ENCODE measurements around the gene GAS7. TPM values are rescaled to one million over a fixed set of nuclear protein-coding genes. Genes with fewer than 3 reads are reported as not detected.

The GAS7 gene
- total and polyA plus RNA-seq, 7 donors: 6.5 to 67.6 (median 35.1) TPM

DNA sequence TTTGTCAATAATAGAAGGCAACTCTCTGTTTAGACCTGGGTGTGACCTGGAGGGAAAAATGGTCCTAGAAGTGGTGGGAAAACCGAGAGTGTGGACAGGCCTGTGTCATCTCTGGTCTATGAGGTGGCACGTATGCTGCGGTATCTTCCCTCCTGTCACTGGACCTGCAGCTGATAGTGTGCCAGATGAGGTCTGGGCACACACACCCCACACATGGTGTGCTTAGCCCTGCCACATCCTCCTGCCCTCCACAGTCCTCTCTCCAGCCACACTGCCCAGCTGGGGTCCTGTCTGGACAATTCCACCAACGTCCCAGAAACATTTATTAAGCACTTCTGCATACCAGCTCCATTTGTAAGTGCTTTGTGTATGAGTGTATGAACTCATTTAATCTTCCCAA is 335.5 kb downstream of the GAS7 start:
- Histone ChIP-seq H3K4me3 (no peak overlapping the region), H3K27me3 (no peaks in the 10 kb centered on the region), H3K4me1 (no peaks in the 10 kb centered on the region), H3K27ac (no peak overlapping the region), H3K9me3 (peaks cover 0 to 2% (median 0%) of the 10 kb centered on the region in 4 donors), H3K36me3 (peaks cover 0 to 7% (median 0%) of the 10 kb centered on the region in 4 donors)
- DNase-seq: no peak
- 58 to 68% methylated on average over 4 of the region's 4 CpGs for WGBS, 2 donors
- intact Hi-C loops (cut with DNase I): no loop called here
- TF ChIP-seq, protein P1, sequence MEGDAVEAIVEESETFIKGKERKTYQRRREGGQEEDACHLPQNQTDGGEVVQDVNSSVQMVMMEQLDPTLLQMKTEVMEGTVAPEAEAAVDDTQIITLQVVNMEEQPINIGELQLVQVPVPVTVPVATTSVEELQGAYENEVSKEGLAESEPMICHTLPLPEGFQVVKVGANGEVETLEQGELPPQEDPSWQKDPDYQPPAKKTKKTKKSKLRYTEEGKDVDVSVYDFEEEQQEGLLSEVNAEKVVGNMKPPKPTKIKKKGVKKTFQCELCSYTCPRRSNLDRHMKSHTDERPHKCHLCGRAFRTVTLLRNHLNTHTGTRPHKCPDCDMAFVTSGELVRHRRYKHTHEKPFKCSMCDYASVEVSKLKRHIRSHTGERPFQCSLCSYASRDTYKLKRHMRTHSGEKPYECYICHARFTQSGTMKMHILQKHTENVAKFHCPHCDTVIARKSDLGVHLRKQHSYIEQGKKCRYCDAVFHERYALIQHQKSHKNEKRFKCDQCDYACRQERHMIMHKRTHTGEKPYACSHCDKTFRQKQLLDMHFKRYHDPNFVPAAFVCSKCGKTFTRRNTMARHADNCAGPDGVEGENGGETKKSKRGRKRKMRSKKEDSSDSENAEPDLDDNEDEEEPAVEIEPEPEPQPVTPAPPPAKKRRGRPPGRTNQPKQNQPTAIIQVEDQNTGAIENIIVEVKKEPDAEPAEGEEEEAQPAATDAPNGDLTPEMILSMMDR (IDR thresholded peaks at IDR 0.05): no peak
- no peak for TF ChIP-seq POLR2AphosphoS5 (IDR thresholded peaks at IDR 0.05)

DNA sequence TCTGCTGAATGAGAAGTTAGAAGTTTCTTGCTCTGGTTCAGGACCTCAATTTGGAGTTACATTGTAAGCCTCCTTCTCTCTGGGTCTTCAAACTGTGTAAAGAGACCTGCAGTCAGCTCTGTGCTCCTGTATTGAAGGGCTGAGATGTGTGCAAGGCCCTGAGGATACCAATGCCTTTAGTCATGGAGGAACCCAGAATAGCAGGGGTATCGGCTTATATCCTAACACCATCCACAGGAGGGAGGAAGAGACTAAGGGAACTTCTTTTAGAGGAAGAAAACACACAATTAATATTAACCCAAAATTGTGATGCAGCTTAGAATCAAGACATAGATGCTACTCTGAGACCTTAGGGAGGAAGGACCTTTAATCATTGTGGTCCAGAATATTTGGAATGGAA is 336.2 kb downstream of the GAS7 start:
- intact Hi-C loops (cut with DNase I): no loop called here
- H3K4me3 ChIP-seq: no peak overlapping the region

DNA sequence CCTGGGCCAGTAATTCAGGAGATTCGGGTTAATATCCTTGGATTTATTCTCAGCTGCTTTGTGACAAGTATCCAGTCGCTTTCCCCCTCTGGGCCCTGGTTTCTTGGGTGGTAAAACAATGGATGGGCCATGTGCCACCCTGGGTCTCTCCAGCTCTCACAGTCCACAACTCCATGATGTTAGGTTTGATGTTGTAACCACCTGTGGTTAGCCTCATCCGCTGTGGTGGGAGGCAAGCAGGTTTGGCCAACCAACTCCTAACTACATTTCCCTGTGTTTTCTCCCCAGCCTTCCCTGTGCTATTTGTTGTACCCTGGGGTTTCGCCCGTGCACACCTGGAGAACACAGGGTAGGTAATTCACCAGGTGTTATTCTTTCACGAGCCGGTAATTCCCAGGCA is 337.6 kb downstream of the GAS7 start:
- Histone ChIP-seq H3K4me1 (no peaks in the 10 kb centered on the region), H3K9me3 (peaks cover 0 to 2% (median 0%) of the 10 kb centered on the region in 4 donors), H3K4me3 (no peak overlapping the region), H3K27me3 (no peaks in the 10 kb centered on the region), H3K27ac (no peak overlapping the region), H3K36me3 (peaks cover 0 to 16% (median 0%) of the 10 kb centered on the region in 4 donors)
- intact Hi-C loops (cut with DNase I): no loop called here
- DNase-seq: no peak
- TF ChIP-seq, protein P1 (IDR thresholded peaks at IDR 0.05): no peak
- no peak for TF ChIP-seq EP300 (IDR thresholded peaks at IDR 0.05)
- no peak for TF ChIP-seq POLR2AphosphoS5 (IDR thresholded peaks at IDR 0.05)
- no peak for TF ChIP-seq POLR2A (IDR thresholded peaks at IDR 0.05)
- 79 to 89% methylated on average over 7 of the region's 7 CpGs for WGBS, 2 donors

More for the DNA sequence above, 336.2 kb downstream of the GAS7 start:
- Histone ChIP-seq H3K27me3 (no peaks in the 10 kb centered on the region), H3K9me3 (peaks cover 0 to 2% (median 0%) of the 10 kb centered on the region in 4 donors), H3K4me1 (no peaks in the 10 kb centered on the region), H3K36me3 (peaks cover 0 to 12% (median 0%) of the 10 kb centered on the region in 4 donors), H3K27ac (no peak overlapping the region)
- DNase-seq: no peak
- TF ChIP-seq POLR2AphosphoS5 (IDR thresholded peaks at IDR 0.05) (no peak), EP300 (IDR thresholded peaks at IDR 0.05) (no peak), POLR2A (IDR thresholded peaks at IDR 0.05) (no peak)
- TF ChIP-seq, protein P1 (IDR thresholded peaks at IDR 0.05): no peak
- WGBS, 2 donors: 84 to 94% methylated on average over 1 of the region's 1 CpG

Other genes with a start within 250 kb of the GAS7 start
- gene MYH13, start 174.4 kb upstream of the GAS7 start, total RNA-seq: not detected
- gene MYH13, start 174.4 kb upstream of the GAS7 start, polyA plus RNA-seq: under 1 TPM in 1 of 3 donors, not detected in 2; 0.06 TPM
- gene MYH8, start 223.3 kb upstream of the GAS7 start, total RNA-seq: not detected
- not detected for gene MYH8, start 223.3 kb upstream of the GAS7 start, polyA plus RNA-seq